H1 (cell line): ENCODE results near the gene ZDHHC24. TPM values are rescaled to one million over a fixed set of nuclear protein-coding genes. Genes with fewer than 3 reads are reported as not detected.

Experiments
- CTCF ChIA-PET: fragments of 300-600 bp; sonication (Branson Sonifier 250); formaldehyde crosslinking; loops from one replicate; lab custom pipeline; 2021; ENCODE audit not compliant: partially characterized antibody; lab: Charles Lee
- POLR2A ChIA-PET: fragments of 300-600 bp; sonication (Branson Sonifier 250); formaldehyde crosslinking; loops from one replicate; lab custom pipeline; 2021; ENCODE audit warnings: inconsistent platforms; ENCODE audit not compliant: partially characterized antibody; lab: Charles Lee
- DNase-seq, 2 experiments: peaks; one replicate each; pipeline versions ENCODE4 v3.0.0 to v3.0.0-alpha.2; 2010 to 2022; ENCODE audit warnings: low spot score in 2 of 2, low read depth in 1 of 2, mixed read lengths in 1 of 2
- FAIRE-seq: peaks from 2 replicates; lab custom pipeline; 2011; peaks lifted over from hg19 to GRCh38; lab: Jason Lieb, UNC
- H2AFZ ChIP-seq: 2 replicates; pipeline ENCODE4 v1.8.1; 2012; ENCODE audit warnings: low read length, inconsistent platforms
- H2AK5ac ChIP-seq: 2 replicates; pipeline ENCODE4 v1.6.1; 2013; ENCODE audit warnings: low read depth, low read length
- H2BK120ac ChIP-seq: replicated peaks from 2 replicates; pipeline ENCODE3; 2013; ENCODE audit warnings: low read depth, low read length, inconsistent platforms
- H2BK12ac ChIP-seq: 2 replicates; pipeline ENCODE4 v1.6.1; 2013; ENCODE audit warnings: low read depth, low read length
- H2BK15ac ChIP-seq: 2 replicates; pipeline ENCODE4 v1.6.1; 2013; ENCODE audit warnings: low read length
- H2BK20ac ChIP-seq: 2 replicates; pipeline ENCODE4 v1.6.1; 2013; ENCODE audit warnings: low read length
- H2BK5ac ChIP-seq: 2 replicates; pipeline ENCODE4 v1.6.1; 2013; ENCODE audit warnings: low read depth, low read length
- H3K14ac ChIP-seq: 2 replicates; pipeline ENCODE4 v1.6.1; 2013; ENCODE audit warnings: inconsistent platforms; ENCODE audit not compliant: insufficient read length
- H3K18ac ChIP-seq: 2 replicates; pipeline ENCODE4 v1.6.1; 2013; ENCODE audit warnings: low read length; ENCODE audit errors: extremely low read depth
- H3K23ac ChIP-seq: 2 replicates; pipeline ENCODE4 v1.6.1; 2013; ENCODE audit warnings: inconsistent platforms; ENCODE audit not compliant: insufficient read length
- H3K23me2 ChIP-seq: 2 replicates; pipeline ENCODE4 v1.6.1; 2013; ENCODE audit warnings: low read depth, low read length
- H3K27ac ChIP-seq: 2 replicates; pipeline ENCODE4 v1.6.1; 2011; ENCODE audit warnings: low read depth, low read length, inconsistent platforms
- H3K27me3 ChIP-seq, 4 experiments: replicated peaks in 1 of 4; 1 replicate in 1 of 4; 2 replicates in 3 of 4; pipeline versions ENCODE4 v1.6.1 to v1.8.1; 2011 to 2013; ENCODE audit warnings: low read length in 3 of 4, mild to moderate bottlenecking in 3 of 4, inconsistent platforms in 2 of 4, mixed read lengths in 2 of 4, moderate library complexity in 1 of 4; ENCODE audit not compliant: control insufficient read depth in 3 of 4, insufficient read depth in 3 of 4; ENCODE audit errors: extremely low read depth in 1 of 4
- H3K36me3 ChIP-seq, 4 experiments: 2 replicates each; pipeline versions ENCODE4 v1.6.1 to v1.8.1; 2011 to 2013; ENCODE audit warnings: mild to moderate bottlenecking in 4 of 4, low read length in 3 of 4, moderate library complexity in 2 of 4, control low read depth in 1 of 4, inconsistent platforms in 1 of 4; ENCODE audit not compliant: insufficient read depth in 4 of 4, control insufficient read depth in 2 of 4
- H3K4ac ChIP-seq: replicated peaks from 2 replicates; pipeline ENCODE3; 2013; ENCODE audit warnings: low read length, low read depth, mixed read lengths, inconsistent platforms; ENCODE audit not compliant: insufficient read length
- H3K4me1 ChIP-seq, 4 experiments: replicated peaks in 1 of 4; 1 replicate in 1 of 4; 2 replicates in 3 of 4; pipeline versions ENCODE4 v1.6.1 to v1.8.1; 2011 to 2013; ENCODE audit warnings: low read length in 3 of 4, inconsistent platforms in 2 of 4, mixed read lengths in 1 of 4; ENCODE audit not compliant: insufficient read depth in 4 of 4, control insufficient read depth in 3 of 4
- H3K4me2 ChIP-seq, 2 experiments: 2 replicates each; pipeline versions ENCODE4 v1.6.1 to v1.8.1; 2011 to 2013; ENCODE audit warnings: low read depth in 2 of 2, low read length in 2 of 2, control low read depth in 1 of 2, inconsistent platforms in 1 of 2, mild to moderate bottlenecking in 1 of 2; ENCODE audit not compliant: insufficient read depth in 1 of 2
- H3K4me3 ChIP-seq, 4 experiments: fragments of 200-600, 300-600 bp in 1 of 4; sonication (generic), shearing (Covaris generic), sonication (Bioruptor Twin) in 1 of 4; 2 replicates each; pipeline versions ENCODE4 v1.5.1 to v1.8.1; 2011 to 2016; ENCODE audit warnings: low read length in 4 of 4, low read depth in 3 of 4, control low read depth in 2 of 4, inconsistent platforms in 2 of 4, mild to moderate bottlenecking in 2 of 4, mixed read lengths in 1 of 4, moderate library complexity in 1 of 4; ENCODE audit not compliant: insufficient read depth in 2 of 4; ENCODE audit errors: extremely low read depth in 1 of 4
- H3K56ac ChIP-seq: replicated peaks from 2 replicates; pipeline ENCODE3; 2013; ENCODE audit warnings: low read depth, mild to moderate bottlenecking, mixed read lengths, low read length, inconsistent platforms; ENCODE audit not compliant: insufficient read length
- H3K79me1 ChIP-seq: 2 replicates; pipeline ENCODE4 v1.6.1; 2013; ENCODE audit warnings: low read depth, low read length, control low read depth
- H3K79me2 ChIP-seq, 2 experiments: 2 replicates each; pipeline versions ENCODE4 v1.6.1 to v1.8.1; 2012 to 2013; ENCODE audit warnings: low read length in 2 of 2, mild to moderate bottlenecking in 2 of 2, inconsistent platforms in 1 of 2; ENCODE audit not compliant: insufficient read depth in 2 of 2, control insufficient read depth in 1 of 2
- H3K9ac ChIP-seq, 4 experiments: replicated peaks in 1 of 4; 1 replicate in 1 of 4; 2 replicates in 3 of 4; pipeline versions ENCODE4 v1.6.1 to v1.8.1; 2011 to 2013; ENCODE audit warnings: low read depth in 3 of 4, low read length in 3 of 4, control low read depth in 2 of 4, mild to moderate bottlenecking in 2 of 4, moderate library complexity in 2 of 4, inconsistent platforms in 1 of 4; ENCODE audit errors: extremely low read depth in 1 of 4
- H3K9me3 ChIP-seq, 2 experiments: 2 replicates each; pipeline versions ENCODE4 v1.6.1 to v1.8.1; 2012 to 2013; ENCODE audit warnings: mild to moderate bottlenecking in 2 of 2, moderate library complexity in 2 of 2, control low read depth in 1 of 2, inconsistent platforms in 1 of 2, low read depth in 1 of 2, low read length in 1 of 2, mixed read lengths in 1 of 2; ENCODE audit not compliant: insufficient read depth in 2 of 2
- H4K20me1 ChIP-seq, 2 experiments: replicated peaks in 1 of 2; 2 replicates each; pipeline versions ENCODE3 to v1.8.1; 2011 to 2013; ENCODE audit warnings: inconsistent platforms in 2 of 2, low read length in 2 of 2, mild to moderate bottlenecking in 1 of 2; ENCODE audit not compliant: insufficient read depth in 2 of 2, control insufficient read depth in 1 of 2
- H4K5ac ChIP-seq: 2 replicates; pipeline ENCODE4 v1.6.1; 2013; ENCODE audit warnings: low read length, low read depth, mixed read lengths, inconsistent platforms; ENCODE audit not compliant: insufficient read length
- H4K8ac ChIP-seq: 2 replicates; pipeline ENCODE4 v1.8.0; 2013; ENCODE audit warnings: mild to moderate bottlenecking, moderate library complexity, low read length, inconsistent platforms; ENCODE audit not compliant: insufficient read depth; ENCODE audit errors: extremely low read depth
- H4K91ac ChIP-seq: replicated peaks from 2 replicates; pipeline ENCODE3; 2013; ENCODE audit warnings: low read length, mixed read lengths, inconsistent platforms; ENCODE audit not compliant: insufficient read length
- BACH1 ChIP-seq: IDR thresholded peaks from 2 replicates; pipeline ENCODE4 v1.6.1; 2012; ENCODE audit warnings: low read length, improper control_type of control experiment
- CBX8 ChIP-seq: fragments of 300-800, 300-1000 bp; sonication (generic); IDR thresholded peaks from 2 replicates; pipeline ENCODE4 v1.7.1; 2016; ENCODE audit warnings: low read depth, low read length, borderline replicate concordance
- ZNF274 ChIP-seq: IDR thresholded peaks from 2 replicates; pipeline ENCODE4 v1.7.0; 2012; ENCODE audit warnings: low read length, borderline replicate concordance; ENCODE audit errors: extremely low read depth
- WGBS, 2 experiments: shearing (Covaris generic) in 1 of 2; methylation state at CpG; one replicate each; pipeline versions ENCODE4 v1.1.6 to v1.1.7; 2013 to 2015; ENCODE audit warnings: low lambda C conversion rate in 2 of 2, mixed read lengths in 2 of 2, inconsistent platforms in 1 of 2, low coverage in 1 of 2, missing lambda C conversion rate in 1 of 2; ENCODE audit not compliant: insufficient replicate concordance in 2 of 2, insufficient coverage in 1 of 2, insufficient read length in 1 of 2; ENCODE audit errors: extremely low coverage in 1 of 2, missing lambda C conversion rate in 1 of 2; 5-methylcytosine and 5-hydroxymethylcytosine counted together
- polyA plus RNA-seq, 7 experiments: library from polyadenylated mRNA; depleted of rRNA in 3 of 7; stranded (reverse) in 5 of 7; unstranded in 2 of 7; fragments of >200 nt in 5 of 7; fragments of 200-250 nt in 2 of 7; gene quantifications; 1 replicate in 5 of 7; 2 replicates in 1 of 7; 4 replicates in 1 of 7; pipeline versions ENCODE4 v1.2.1 to v1.2.3, GENCODE V29; 2011 to 2013; ENCODE audit warnings: missing spikeins in 2 of 7, mixed read lengths in 2 of 7
- total RNA-seq: library from RNA; stranded (reverse); fragmentation: NEBNext Ultra II Directional; extraction: Animal tissue kit (Norgen Biotek cat#: 25700); gene quantifications from 2 replicates; pipeline ENCODE4 v1.2.1, GENCODE V29; 2021

The ZDHHC24 gene
- total and polyA plus RNA-seq, 2 of the 8 experiments (the other 6 are each of a cell fraction or from before 2014, with no cell fraction given), result 8.4 to 9.7 TPM

GRCh38 chr11:66549696-66550095 is 3.8 kb upstream of the ZDHHC24 start:
- Histone ChIP-seq H2BK12ac (no peak overlapping the region), H4K8ac (no peak overlapping the region), H3K4me3 (no peak overlapping the region), H2BK20ac (no peak overlapping the region), H3K9me3 (no peaks in the 10 kb centered on the region), H3K4me1 (peaks cover 0 to 15% (median 10%) of the 10 kb centered on the region in 4 experiments; a peak in 6 of 7 replicates), H4K91ac (no peak overlapping the region), H2BK15ac (no peak overlapping the region), H3K79me2 (no peaks in the 10 kb centered on the region; a peak in 1 of 4 replicates), H2AFZ (no peak overlapping the region), H3K56ac (no peak overlapping the region), H3K18ac (no peak overlapping the region), H3K27me3 (no peaks in the 10 kb centered on the region), H3K4ac (no peak overlapping the region), H3K9ac (no peak overlapping the region), H3K23ac (no peak overlapping the region), H3K23me2 (peaks cover 3% of the 10 kb centered on the region; the same call in 1 of the 2 replicates), H3K27ac (no peak overlapping the region), H3K79me1 (peaks cover 5% of the 10 kb centered on the region; the same call in 1 of the 2 replicates), H3K4me2 (no peak overlapping the region), H3K14ac (no peak overlapping the region), H2BK120ac (no peak overlapping the region), H4K20me1 (peaks cover 0 to 2% of the 10 kb centered on the region in 2 experiments), H2AK5ac (no peak overlapping the region), H3K36me3 (peaks cover 0 to 4% (median 0%) of the 10 kb centered on the region in 4 experiments; a peak in 3 of 8 replicates), H4K5ac (no peak overlapping the region), H2BK5ac (no peak overlapping the region)
- FAIRE-seq (no peak), DNase-seq (no peak)
- 97% methylated on average over 3 of the region's 3 CpGs; no CpG with 5 or more reads in 1 of the 2 experiments for WGBS, 2 experiments
- POLR2A ChIA-PET, result interaction anchor here (0.6 to 7.9 kb wide), 4 partner anchors 13 to 67 kb away, joined by 3 to 54 read pairs (median 6); partner anchors contain the start of genes BBS1 and RBM14
- CTCF ChIA-PET, result interaction anchor here (0.7 to 1.9 kb wide), 7 partner anchors 11 to 161 kb away, joined by 3 to 5 read pairs (median 4); partner anchors contain the start of genes CCDC87 and CCS
- TF ChIP-seq CBX8 (no peak), ZNF274 (no peak), BACH1 (no peak)
